CD4-positive, alpha-beta T cell treated with Interleukin-17A for 1 hour (primary cell): Measurements from ENCODE around the gene UBE2D2.
"Not testable (repeated sequence)": the region's sequence is repeated elsewhere in the genome, so short reads cannot be mapped to it uniquely, and the experiment has no call there.

Experiments used
- DNase-seq: peaks from one replicate; pipeline ENCODE4 v3.0.0-alpha.2; 2020

UBE2D2 gene

GRCh38 chr5:139560752-139561654 is at the start of gene UBE2D2:
Gene UBE2D2 (plus strand): TSS chr5:139561339. CDS start chr5:139561792, 453 bp downstream.
- peak; percentile 97 for DNase-seq

- no peak for DNase-seq
Measured at GRCh38 chr5:139512786-139513390, 48.3 kb upstream of the UBE2D2 start.

GRCh38 chr5:139513434-139513833 is 47.7 kb upstream of the UBE2D2 start:
- DNase-seq: peak; percentile 84

- DNase-seq: no peak
Measured at GRCh38 chr5:139513852-139514485, 47.2 kb upstream of the UBE2D2 start.

- DNase-seq: no peak
Measured at GRCh38 chr5:139514486-139514856, 46.7 kb upstream of the UBE2D2 start.

GRCh38 chr5:139517683-139518564 is 43.2 kb upstream of the UBE2D2 start:
- DNase-seq: peak; percentile 90

- DNase-seq: no peak
Measured at GRCh38 chr5:139523635-139524445, 37.3 kb upstream of the UBE2D2 start.

GRCh38 chr5:139524446-139524845 is 36.7 kb upstream of the UBE2D2 start:
- no peak for DNase-seq

- DNase-seq: no peak
Measured at GRCh38 chr5:139524940-139525585, 36.1 kb upstream of the UBE2D2 start.

- DNase-seq: not testable (repeated sequence)
Measured at GRCh38 chr5:139525586-139526308, 35.4 kb upstream of the UBE2D2 start.

- not testable (repeated sequence) for DNase-seq
Measured at GRCh38 chr5:139526309-139527089, 34.6 kb upstream of the UBE2D2 start.

GRCh38 chr5:139527090-139527470 is 34.1 kb upstream of the UBE2D2 start:
- not testable (repeated sequence) for DNase-seq

- DNase-seq: not testable (repeated sequence)
Measured at GRCh38 chr5:139527896-139528467, 33.2 kb upstream of the UBE2D2 start.

- not testable (repeated sequence) for DNase-seq
Measured at GRCh38 chr5:139528695-139529094, 32.4 kb upstream of the UBE2D2 start.

- not testable (repeated sequence) for DNase-seq
Measured at GRCh38 chr5:139530079-139530478, 31.1 kb upstream of the UBE2D2 start.

- DNase-seq: no peak
Measured at GRCh38 chr5:139531772-139532169, 29.4 kb upstream of the UBE2D2 start.

- peak; percentile 55 for DNase-seq
Measured at GRCh38 chr5:139543423-139543991, 17.6 kb upstream of the UBE2D2 start.

GRCh38 chr5:139546593-139546992 is 14.5 kb upstream of the UBE2D2 start:
- DNase-seq: not testable (repeated sequence)
